Measurements from ENCODE around the gene SLC6A6.
"Not testable (repeated sequence)": the region's sequence is repeated elsewhere in the genome, so short reads cannot be mapped to it uniquely, and the experiment has no call there.

The SLC6A6 gene

GRCh38 chr3:14397531-14397930 lies 4.9 kb upstream of the SLC6A6 start:
- in situ Hi-C loops (cut with MboI; ENCODE audit: low sequenced_read_pairs) = no loop called here

- in situ Hi-C loops (cut with MboI; ENCODE audit: low sequenced_read_pairs) = no loop called here
Measured at GRCh38 chr3:14397940-14398796, 4.2 kb upstream of the SLC6A6 start.

- in situ Hi-C loops (cut with MboI; ENCODE audit: low sequenced_read_pairs) = no loop called here
Measured at GRCh38 chr3:14398797-14399106, 3.7 kb upstream of the SLC6A6 start.

- in situ Hi-C loops (cut with MboI; ENCODE audit: low sequenced_read_pairs) = no loop called here
Measured at GRCh38 chr3:14401692-14402303, 608 bp upstream of the SLC6A6 start.

GRCh38 chr3:14403619-14404155 lies 1.3 kb downstream of the SLC6A6 start:
- in situ Hi-C loops (cut with MboI; ENCODE audit: low sequenced_read_pairs) = no loop called here

- in situ Hi-C loops (cut with MboI; ENCODE audit: low sequenced_read_pairs) = no loop called here
Measured at GRCh38 chr3:14404186-14404585, 1.8 kb downstream of the SLC6A6 start.

GRCh38 chr3:14404631-14405359 lies 2.4 kb downstream of the SLC6A6 start:
- in situ Hi-C loops (cut with MboI; ENCODE audit: low sequenced_read_pairs) = no loop called here

- in situ Hi-C loops (cut with MboI; ENCODE audit: low sequenced_read_pairs) = no loop called here
Measured at GRCh38 chr3:14405360-14406238, 3.2 kb downstream of the SLC6A6 start.

GRCh38 chr3:14406336-14406735 lies 3.9 kb downstream of the SLC6A6 start:
- in situ Hi-C loops (cut with MboI; ENCODE audit: low sequenced_read_pairs) = no loop called here

- in situ Hi-C loops (cut with MboI; ENCODE audit: low sequenced_read_pairs) = no loop called here
Measured at GRCh38 chr3:14406766-14407165, 4.4 kb downstream of the SLC6A6 start.

- in situ Hi-C loops (cut with MboI; ENCODE audit: low sequenced_read_pairs) = no loop called here
Measured at GRCh38 chr3:14407203-14407602, 4.8 kb downstream of the SLC6A6 start.

- in situ Hi-C loops (cut with MboI; ENCODE audit: low sequenced_read_pairs) = not testable (repeated sequence)
Measured at GRCh38 chr3:14409779-14410063, 7.3 kb downstream of the SLC6A6 start.

GRCh38 chr3:14410106-14410502 lies 7.7 kb downstream of the SLC6A6 start:
- in situ Hi-C loops (cut with MboI; ENCODE audit: low sequenced_read_pairs) = no loop called here

- in situ Hi-C loops (cut with MboI; ENCODE audit: low sequenced_read_pairs) = no loop called here
Measured at GRCh38 chr3:14410503-14411165, 8.2 kb downstream of the SLC6A6 start.

- in situ Hi-C loops (cut with MboI; ENCODE audit: low sequenced_read_pairs) = no loop called here
Measured at GRCh38 chr3:14411166-14411526, 8.7 kb downstream of the SLC6A6 start.

- in situ Hi-C loops (cut with MboI; ENCODE audit: low sequenced_read_pairs) = no loop called here
Measured at GRCh38 chr3:14411988-14412387, 9.6 kb downstream of the SLC6A6 start.

GRCh38 chr3:14412831-14413380 lies 10.5 kb downstream of the SLC6A6 start:
- in situ Hi-C loops (cut with MboI; ENCODE audit: low sequenced_read_pairs) = no loop called here

GRCh38 chr3:14413381-14414071 lies 11.1 kb downstream of the SLC6A6 start:
- in situ Hi-C loops (cut with MboI; ENCODE audit: low sequenced_read_pairs) = no loop called here

GRCh38 chr3:14414846-14415464 lies 12.5 kb downstream of the SLC6A6 start:
- in situ Hi-C loops (cut with MboI; ENCODE audit: low sequenced_read_pairs) = no loop called here

Measured in hTERT RPE-1 (cell line).